GM13976 (cell line): ENCODE measurements around the gene AHRR.

Experiments used
- DNase-seq: peaks from one replicate; pipeline ENCODE4 v3.0.0; 2012; ENCODE audit warnings: low spot score
- in situ Hi-C: fragments of 300-500 bp; cut with MboI; formaldehyde crosslinking; loops from one replicate; pipeline ENCODE4 v1.12.0; 2022; ENCODE audit warnings: low sequenced_read_pairs, mixed read lengths, inconsistent platforms; ENCODE audit not compliant: unreplicated experiment
- TF ChIP-seq, protein P1 (sequence below): IDR thresholded peaks from 2 replicates; pipeline ENCODE4 v1.5.1; 2012; ENCODE audit warnings: borderline replicate concordance, mild to moderate bottlenecking; ENCODE audit not compliant: insufficient read depth; ENCODE audit errors: extremely low read depth, missing control alignments, control extremely low read depth

Gene AHRR

DNA sequence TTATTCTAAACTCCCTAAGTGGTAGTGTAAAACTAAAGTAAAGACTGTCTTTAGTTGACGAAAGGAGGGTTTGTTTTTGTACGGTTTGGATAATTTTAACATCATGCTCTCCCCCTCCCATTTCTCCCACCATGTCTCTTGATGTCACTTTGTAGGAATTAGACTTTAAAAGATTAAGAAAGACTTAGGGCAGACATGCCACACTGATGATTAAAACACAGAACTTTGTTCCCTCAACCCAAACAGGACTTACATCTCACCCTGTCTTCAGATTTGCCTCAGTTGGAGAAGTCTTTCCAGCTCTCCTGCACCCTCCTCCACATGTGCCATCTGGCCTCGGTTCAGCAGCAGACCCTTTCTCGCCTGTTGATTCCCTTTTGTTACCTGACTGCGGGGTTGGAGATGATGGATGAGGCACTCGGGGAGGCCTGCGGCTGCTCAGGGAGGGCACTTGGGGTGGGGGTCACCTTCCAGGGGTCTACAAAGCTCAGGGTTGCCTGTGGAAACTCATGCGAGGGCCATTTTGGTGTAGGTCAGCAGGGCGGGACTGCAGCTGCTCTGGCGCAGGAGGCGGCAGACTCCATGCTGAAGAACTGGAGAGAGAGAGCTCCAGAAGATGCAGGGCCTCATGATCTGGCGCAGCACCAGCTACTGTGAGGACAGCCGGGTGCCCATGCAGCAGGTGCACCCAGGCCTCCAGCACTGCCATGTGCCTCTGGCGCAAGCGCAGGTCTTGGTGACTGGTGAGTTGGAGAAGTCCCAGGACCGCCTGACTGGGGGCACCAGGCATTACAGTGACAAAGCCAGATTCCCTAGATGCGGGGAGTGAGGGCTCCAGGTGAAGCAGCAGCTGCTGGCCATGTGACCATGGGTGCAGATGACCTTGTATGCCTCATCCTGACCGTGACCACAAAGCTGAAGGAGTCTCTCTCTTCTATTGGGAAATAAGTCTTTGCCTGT, 96.9 kb downstream of the AHRR start:
- no peak for DNase-seq
- TF ChIP-seq, protein P1, sequence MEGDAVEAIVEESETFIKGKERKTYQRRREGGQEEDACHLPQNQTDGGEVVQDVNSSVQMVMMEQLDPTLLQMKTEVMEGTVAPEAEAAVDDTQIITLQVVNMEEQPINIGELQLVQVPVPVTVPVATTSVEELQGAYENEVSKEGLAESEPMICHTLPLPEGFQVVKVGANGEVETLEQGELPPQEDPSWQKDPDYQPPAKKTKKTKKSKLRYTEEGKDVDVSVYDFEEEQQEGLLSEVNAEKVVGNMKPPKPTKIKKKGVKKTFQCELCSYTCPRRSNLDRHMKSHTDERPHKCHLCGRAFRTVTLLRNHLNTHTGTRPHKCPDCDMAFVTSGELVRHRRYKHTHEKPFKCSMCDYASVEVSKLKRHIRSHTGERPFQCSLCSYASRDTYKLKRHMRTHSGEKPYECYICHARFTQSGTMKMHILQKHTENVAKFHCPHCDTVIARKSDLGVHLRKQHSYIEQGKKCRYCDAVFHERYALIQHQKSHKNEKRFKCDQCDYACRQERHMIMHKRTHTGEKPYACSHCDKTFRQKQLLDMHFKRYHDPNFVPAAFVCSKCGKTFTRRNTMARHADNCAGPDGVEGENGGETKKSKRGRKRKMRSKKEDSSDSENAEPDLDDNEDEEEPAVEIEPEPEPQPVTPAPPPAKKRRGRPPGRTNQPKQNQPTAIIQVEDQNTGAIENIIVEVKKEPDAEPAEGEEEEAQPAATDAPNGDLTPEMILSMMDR, result no peak
- in situ Hi-C loops, result no loop called here

DNA sequence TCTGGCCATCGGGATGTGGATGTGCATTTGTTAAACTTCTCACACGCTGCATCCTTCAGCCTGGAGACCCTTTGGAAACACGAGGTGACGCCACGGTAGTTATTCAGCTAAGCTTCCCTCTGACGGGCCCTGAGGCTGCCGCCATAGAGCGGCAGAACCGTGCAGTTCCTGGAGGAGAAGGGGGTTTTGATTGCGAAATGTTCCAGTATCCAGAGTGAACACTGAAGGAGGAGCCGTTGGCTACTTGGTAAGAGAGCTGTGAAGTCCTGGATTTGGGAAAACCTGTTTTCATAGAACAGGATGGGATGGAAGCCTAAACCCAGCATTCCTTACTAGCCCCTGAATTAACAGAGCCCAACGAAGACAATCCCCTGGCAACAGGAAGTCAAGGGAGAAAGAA, 98.5 kb downstream of the AHRR start:
- DNase-seq, result no peak
- in situ Hi-C loops, result no loop called here
- TF ChIP-seq, protein P1, result no peak

DNA sequence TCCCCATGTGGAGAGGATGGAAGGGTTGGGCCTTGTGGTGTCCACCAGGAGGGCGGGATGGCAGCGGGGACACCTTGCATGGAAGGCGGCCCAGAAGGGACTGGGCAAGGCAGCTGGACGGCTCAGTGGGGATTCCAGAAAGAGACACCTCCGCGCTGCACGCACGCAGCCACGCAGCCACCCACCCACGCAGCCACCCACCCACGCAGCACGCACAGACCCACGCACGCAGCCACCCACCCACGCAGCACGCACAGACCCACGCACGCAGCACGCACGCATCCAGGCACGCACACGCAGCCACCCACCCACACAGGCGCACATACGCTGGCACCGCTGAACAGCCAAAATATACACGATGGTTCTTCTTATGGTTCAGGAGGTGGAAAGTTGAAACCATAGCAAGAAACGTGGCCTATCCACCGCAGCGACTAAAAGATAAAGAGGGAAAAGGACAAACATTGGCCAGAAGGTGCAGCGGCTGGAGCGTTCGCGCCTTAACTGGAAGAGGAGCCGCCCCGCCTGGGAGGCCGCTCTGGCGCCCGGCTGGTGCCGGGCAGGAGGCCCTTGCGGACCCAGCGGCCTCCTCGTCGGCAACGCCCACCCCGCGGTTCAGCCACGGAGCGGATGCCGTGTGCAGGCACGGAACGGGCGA, 99.2 kb downstream of the AHRR start:
- in situ Hi-C loops, result no loop called here
- TF ChIP-seq, protein P1, result no peak
- DNase-seq, result no peak

DNA sequence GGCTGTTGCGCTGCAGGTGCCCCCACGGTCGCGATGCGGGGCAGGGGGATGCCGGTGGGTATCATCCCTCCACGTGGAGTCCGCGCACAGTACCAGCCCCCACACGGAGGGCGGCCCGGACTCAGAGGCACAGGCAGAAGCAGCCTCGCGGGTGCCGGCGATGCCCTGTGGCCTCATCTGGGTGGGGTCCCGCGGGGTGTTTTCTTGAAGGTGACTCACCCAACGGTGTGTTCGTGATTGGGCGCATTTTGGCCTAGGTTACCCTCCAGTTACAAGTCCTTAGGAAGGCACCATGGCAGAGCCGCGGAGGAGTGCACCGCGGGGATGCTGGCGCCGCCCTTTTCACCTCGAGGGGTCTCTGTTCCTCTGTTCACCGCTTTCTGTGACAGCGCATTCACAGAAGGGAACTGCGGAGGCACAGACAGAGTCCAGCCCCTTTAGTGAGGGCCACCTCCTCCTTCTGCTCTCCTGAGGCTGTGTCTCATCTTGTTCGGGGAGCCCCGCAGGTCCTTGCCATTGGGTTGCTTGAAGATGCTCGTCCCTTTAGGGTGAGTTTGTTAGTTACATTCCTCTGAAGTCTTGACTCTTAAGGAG, 99.9 kb downstream of the AHRR start:
- TF ChIP-seq, protein P1, result no peak
- in situ Hi-C loops, result no loop called here
- no peak for DNase-seq

DNA sequence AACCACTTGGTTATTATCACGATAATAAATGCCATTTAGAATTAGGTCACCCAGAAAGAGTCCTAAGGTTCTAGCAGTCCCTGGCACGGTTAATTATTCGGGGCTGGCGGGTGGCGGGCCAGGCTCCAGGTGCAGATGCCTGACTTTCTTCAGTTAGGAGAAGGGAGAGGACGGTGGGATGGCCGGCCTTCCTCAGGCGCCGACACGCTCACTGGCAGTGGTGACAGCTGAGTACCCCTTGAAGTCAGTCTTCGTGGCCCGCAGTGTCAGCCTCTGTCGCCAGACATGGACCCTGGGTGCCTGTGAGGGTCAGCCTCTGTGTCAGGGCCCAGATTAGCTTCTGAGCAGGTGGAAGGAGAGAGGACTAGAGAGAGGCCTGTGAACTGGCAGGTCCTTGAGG, 100.4 kb downstream of the AHRR start:
- no peak for DNase-seq
- in situ Hi-C loops, result no loop called here
- TF ChIP-seq, protein P1, result no peak
